A673 (cell line): Measurements from ENCODE around the gene PDE5A. TPM values are rescaled to one million over a fixed set of nuclear protein-coding genes. Genes with fewer than 3 reads are reported as not detected.

Experiments used
- BruUV-seq: library from RNA; stranded (reverse); fragments of 400-500 nt; replicated peaks from 2 replicates; lab custom pipeline; 2021; lab: Mats Ljungman, UMichigan
- CTCF ChIA-PET: fragments of 300-600 bp; sonication (Branson Sonifier 250); formaldehyde crosslinking; loops from one replicate; lab custom pipeline; 2022; ENCODE audit warnings: antibody characterized with exemption; lab: Charles Lee
- POLR2A ChIA-PET: fragments of 300-600 bp; sonication (Branson Sonifier 250); formaldehyde crosslinking; loops from one replicate; lab custom pipeline; 2022; ENCODE audit warnings: antibody characterized with exemption; ENCODE audit not compliant: low non-redundant PET; lab: Charles Lee
- DNase-seq: peaks from one replicate; pipeline ENCODE4 v3.0.0-alpha.2; 2015; ENCODE audit warnings: low spot score
- H3K27ac ChIP-seq: fragments of 200-600 bp; sonication (generic); 2 replicates; pipeline ENCODE4 v1.5.1; 2016; ENCODE audit warnings: mixed run types, low read depth, mild to moderate bottlenecking, mixed read lengths, antibody characterized with exemption, low read length; ENCODE audit not compliant: poor library complexity, severe bottlenecking
- H3K27me3 ChIP-seq: fragments of 200-600 bp; sonication (generic); replicated peaks from 2 replicates; pipeline ENCODE4 v1.6.1; 2017; ENCODE audit warnings: mixed run types, low read depth, mild to moderate bottlenecking, mixed read lengths, antibody characterized with exemption, low read length; ENCODE audit not compliant: insufficient read depth, poor library complexity
- H3K36me3 ChIP-seq: fragments of 200-600 bp; sonication (generic); 2 replicates; pipeline ENCODE4 v1.6.1; 2016; ENCODE audit warnings: mixed run types, mild to moderate bottlenecking, mixed read lengths, antibody characterized with exemption, low read length; ENCODE audit not compliant: insufficient read depth, poor library complexity, severe bottlenecking
- H3K4me1 ChIP-seq: fragments of 200-600 bp; sonication (generic); 2 replicates; pipeline ENCODE4 v1.6.1; 2017; ENCODE audit warnings: mixed run types, mild to moderate bottlenecking, mixed read lengths, antibody characterized with exemption, low read length; ENCODE audit not compliant: insufficient read depth, poor library complexity, severe bottlenecking
- H3K4me3 ChIP-seq: fragments of 200-600 bp; sonication (generic); 2 replicates; pipeline ENCODE4 v1.5.1; 2016; ENCODE audit warnings: low read depth, mixed run types, mild to moderate bottlenecking, mixed read lengths, low read length; ENCODE audit not compliant: poor library complexity, severe bottlenecking
- H3K9me3 ChIP-seq: fragments of 200-600 bp; sonication (generic); 2 replicates; pipeline ENCODE4 v1.6.1; 2016; ENCODE audit warnings: mixed run types, low read depth, mild to moderate bottlenecking, mixed read lengths, antibody characterized with exemption, low read length; ENCODE audit not compliant: poor library complexity, severe bottlenecking
- CTCF ChIP-seq: fragments of 300-800, 200-600 bp; sonication (generic); conservative IDR thresholded peaks from 2 replicates; pipeline ENCODE4 v1.5.1; 2017; ENCODE audit warnings: low read depth, mild to moderate bottlenecking, antibody characterized with exemption, low read length, moderate library complexity, mixed read lengths
- EZH2 ChIP-seq: fragments of 200-600 bp; sonication (generic); IDR thresholded peaks from 2 replicates; pipeline ENCODE4 v1.6.1; 2017; ENCODE audit warnings: borderline replicate concordance, low read depth, mild to moderate bottlenecking, mixed read lengths, antibody characterized with exemption, low read length; ENCODE audit not compliant: poor library complexity, severe bottlenecking
- intact Hi-C: fragments of 100-400 bp; cut with micrococcal nuclease; formaldehyde crosslinking; loops from one replicate; pipeline ENCODE4 v1.10.0; 2022; ENCODE audit not compliant: unreplicated experiment
- total RNA-seq: library from RNA; stranded (reverse); gene quantifications from 2 replicates; pipeline ENCODE4 v1.2.3, GENCODE V29; 2021

Gene PDE5A
- total RNA-seq, 1 experiment from 2014 or later, result 1.2 TPM

- Histone ChIP-seq H3K9me3 (no peaks in the 10 kb centered on the region), H3K27me3 (no peaks in the 10 kb centered on the region), H3K4me1 (no peaks in the 10 kb centered on the region), H3K36me3 (no peaks in the 10 kb centered on the region), H3K27ac (no peak overlapping the region), H3K4me3 (no peak overlapping the region)
- ChIA-PET CTCF (no interaction called here), POLR2A (no interaction called here)
- intact Hi-C loops, result no loop called here
- no peak for TF ChIP-seq EZH2
- TF ChIP-seq CTCF, result no peak
- no TSS peak for BruUV-seq
- no peak for DNase-seq
Measured at GRCh38 chr4:119536572-119537528, 91.8 kb downstream of the PDE5A start.

GRCh38 chr4:119532319-119532718 lies 96.3 kb downstream of the PDE5A start:
- Histone ChIP-seq H3K4me1 (no peaks in the 10 kb centered on the region), H3K4me3 (no peak overlapping the region), H3K27me3 (no peaks in the 10 kb centered on the region), H3K9me3 (no peaks in the 10 kb centered on the region), H3K36me3 (no peaks in the 10 kb centered on the region), H3K27ac (no peak overlapping the region)
- ChIA-PET POLR2A (interaction anchor here (0.6 kb wide), 1 partner anchor 21 kb away, joined by 4 read pairs; no protein-coding TSS in a partner anchor), CTCF (no interaction called here)
- TF ChIP-seq CTCF (no peak), EZH2 (no peak)
- no TSS peak for BruUV-seq
- intact Hi-C loops, result no loop called here
- no peak for DNase-seq

- BruUV-seq, result no TSS peak
- no peak overlapping the region for H3K4me3 ChIP-seq
- ChIA-PET POLR2A (no interaction called here), CTCF (no interaction called here)
- intact Hi-C loops, result no loop called here
- H3K27ac ChIP-seq, result no peak overlapping the region
- no peaks in the 10 kb centered on the region for H3K9me3 ChIP-seq
- DNase-seq, result no peak
- no peaks in the 10 kb centered on the region for H3K4me1 ChIP-seq
- no peaks in the 10 kb centered on the region for H3K36me3 ChIP-seq
- TF ChIP-seq CTCF, result no peak
- no peak for TF ChIP-seq EZH2
- no peaks in the 10 kb centered on the region for H3K27me3 ChIP-seq
Measured at GRCh38 chr4:119529788-119530187, 98.8 kb downstream of the PDE5A start.
